GM19324 (cell line): ENCODE results near the gene WDR7.

Source experiments
- ATAC-seq: cut with Tn5 transposase; IDR thresholded peaks from one replicate; pipeline ENCODE4 v1.9.1; 2021; ENCODE audit warnings: mild to moderate bottlenecking, moderate library complexity; ENCODE audit not compliant: unreplicated experiment, low FRiP score

WDR7 gene

GRCh38 chr18:56982766-56983165 is 331.6 kb downstream of the WDR7 start:
- ATAC-seq = no peak

GRCh38 chr18:56983275-56983992 is 332.3 kb downstream of the WDR7 start:
- ATAC-seq = no peak

GRCh38 chr18:56984731-56985130 is 333.6 kb downstream of the WDR7 start:
- no peak for ATAC-seq

GRCh38 chr18:56986829-56987228 is 335.7 kb downstream of the WDR7 start:
- no peak for ATAC-seq

- ATAC-seq = no peak
Measured at GRCh38 chr18:56987236-56987635, 336.1 kb downstream of the WDR7 start.

- no peak for ATAC-seq
Measured at GRCh38 chr18:56988022-56988421, 336.9 kb downstream of the WDR7 start.

- no peak for ATAC-seq
Measured at GRCh38 chr18:56990678-56991077, 339.5 kb downstream of the WDR7 start.

GRCh38 chr18:56992777-56993176 is 341.6 kb downstream of the WDR7 start:
- ATAC-seq = no peak

GRCh38 chr18:56995579-56996188 is 344.5 kb downstream of the WDR7 start:
- ATAC-seq = no peak

- ATAC-seq = no peak
Measured at GRCh38 chr18:56997200-56997599, 346.0 kb downstream of the WDR7 start.

- no peak for ATAC-seq
Measured at GRCh38 chr18:56999823-57000222, 348.7 kb downstream of the WDR7 start.

GRCh38 chr18:57002627-57003026 is 351.5 kb downstream of the WDR7 start:
- no peak for ATAC-seq

GRCh38 chr18:57003342-57003741 is 352.2 kb downstream of the WDR7 start:
- no peak for ATAC-seq

GRCh38 chr18:57004366-57005121 is 353.4 kb downstream of the WDR7 start:
- ATAC-seq = peak; percentile 91

GRCh38 chr18:57008001-57008686 is 357.0 kb downstream of the WDR7 start:
- no peak for ATAC-seq

GRCh38 chr18:57009844-57010243 is 358.7 kb downstream of the WDR7 start:
- ATAC-seq = no peak

- ATAC-seq = no peak
Measured at GRCh38 chr18:57014772-57015413, 363.7 kb downstream of the WDR7 start.

GRCh38 chr18:57015451-57015850 is 364.3 kb downstream of the WDR7 start:
- ATAC-seq = no peak

- ATAC-seq = no peak
Measured at GRCh38 chr18:57018845-57019244, 367.7 kb downstream of the WDR7 start.

- no peak for ATAC-seq
Measured at GRCh38 chr18:57022716-57023115, 371.6 kb downstream of the WDR7 start.
